RCC 7860 (cell line): ENCODE measurements around the gene HBG1.

Experiments
- DNase-seq: peaks from one replicate; pipeline ENCODE4 v3.0.0-alpha.2; 2015; ENCODE audit warnings: low spot score
- FAIRE-seq: peaks from 2 replicates; lab custom pipeline; 2012; peaks lifted over from hg19 to GRCh38; lab: Jason Lieb, UNC

HBG1 gene

DNA sequence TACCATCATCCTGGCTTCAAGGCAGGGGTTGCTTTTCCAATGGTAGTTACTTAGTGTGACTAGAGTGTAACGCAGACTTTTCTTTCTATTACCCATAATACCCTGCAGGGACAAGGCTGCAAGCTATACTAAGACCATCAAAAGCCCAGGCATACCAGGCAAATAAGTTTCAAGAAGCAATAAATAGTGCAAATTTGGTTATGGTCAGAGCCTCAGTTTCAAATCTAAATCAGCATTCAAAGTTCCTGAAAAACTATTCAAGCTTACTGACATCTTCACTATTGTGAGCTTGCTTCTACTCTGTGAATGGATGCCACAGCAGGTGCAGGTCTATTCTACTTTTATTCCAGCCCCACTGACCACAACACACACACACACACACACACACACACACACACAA, 20.3 kb downstream of the HBG1 start:
- no peak for DNase-seq
- FAIRE-seq, result no peak

DNA sequence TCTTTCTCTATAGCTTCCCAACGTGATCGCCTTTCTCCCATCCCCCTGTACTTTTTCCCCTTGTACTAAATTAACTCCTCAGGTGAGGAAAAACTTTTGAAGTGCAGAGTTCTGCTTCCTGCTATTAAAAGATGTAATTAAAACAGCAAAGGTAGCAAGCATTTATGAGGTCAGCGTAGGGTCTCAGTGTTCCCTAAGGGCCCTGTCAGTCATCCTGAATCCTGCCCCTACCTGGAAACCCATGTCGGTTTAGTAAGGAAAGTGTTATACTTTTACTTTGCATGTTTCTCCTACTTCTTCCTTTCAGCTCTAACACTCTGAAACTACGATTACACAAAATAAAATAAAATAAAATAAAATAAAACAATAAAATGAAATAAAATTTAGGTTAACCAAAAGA, 21.5 kb downstream of the HBG1 start:
- DNase-seq (no peak), FAIRE-seq (no peak)

DNA sequence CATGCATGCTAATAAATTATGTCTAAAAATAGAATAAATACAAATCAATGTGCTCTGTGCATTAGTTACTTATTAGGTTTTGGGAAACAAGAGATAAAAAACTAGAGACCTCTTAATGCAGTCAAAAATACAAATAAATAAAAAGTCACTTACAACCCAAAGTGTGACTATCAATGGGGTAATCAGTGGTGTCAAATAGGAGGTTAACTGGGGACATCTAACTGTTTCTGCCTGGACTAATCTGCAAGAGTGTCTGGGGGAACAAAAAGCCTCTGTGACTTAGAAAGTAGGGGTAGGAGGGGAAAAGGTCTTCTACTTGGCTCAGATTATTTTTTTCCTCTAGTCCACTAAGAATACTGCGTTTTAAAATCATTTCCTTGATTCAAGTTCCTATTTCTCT, 22.0 kb downstream of the HBG1 start:
- no peak for DNase-seq

DNA sequence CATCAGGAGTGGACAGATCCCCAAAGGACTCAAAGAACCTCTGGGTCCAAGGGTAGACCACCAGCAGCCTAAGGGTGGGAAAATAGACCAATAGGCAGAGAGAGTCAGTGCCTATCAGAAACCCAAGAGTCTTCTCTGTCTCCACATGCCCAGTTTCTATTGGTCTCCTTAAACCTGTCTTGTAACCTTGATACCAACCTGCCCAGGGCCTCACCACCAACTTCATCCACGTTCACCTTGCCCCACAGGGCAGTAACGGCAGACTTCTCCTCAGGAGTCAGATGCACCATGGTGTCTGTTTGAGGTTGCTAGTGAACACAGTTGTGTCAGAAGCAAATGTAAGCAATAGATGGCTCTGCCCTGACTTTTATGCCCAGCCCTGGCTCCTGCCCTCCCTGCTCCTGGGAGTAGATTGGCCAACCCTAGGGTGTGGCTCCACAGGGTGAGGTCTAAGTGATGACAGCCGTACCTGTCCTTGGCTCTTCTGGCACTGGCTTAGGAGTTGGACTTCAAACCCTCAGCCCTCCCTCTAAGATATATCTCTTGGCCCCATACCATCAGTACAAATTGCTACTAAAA, 22.8 kb downstream of the HBG1 start, which contains the start of gene HBB:
Gene HBB, minus strand, starts transcription at position 340 of the 579 bp plus-strand sequence. Its CDS starts 50 bp downstream, at position 290.
- no peak for FAIRE-seq
- DNase-seq, result no peak

More for the DNA sequence above, 22.0 kb downstream of the HBG1 start:
- FAIRE-seq, result no peak

DNA sequence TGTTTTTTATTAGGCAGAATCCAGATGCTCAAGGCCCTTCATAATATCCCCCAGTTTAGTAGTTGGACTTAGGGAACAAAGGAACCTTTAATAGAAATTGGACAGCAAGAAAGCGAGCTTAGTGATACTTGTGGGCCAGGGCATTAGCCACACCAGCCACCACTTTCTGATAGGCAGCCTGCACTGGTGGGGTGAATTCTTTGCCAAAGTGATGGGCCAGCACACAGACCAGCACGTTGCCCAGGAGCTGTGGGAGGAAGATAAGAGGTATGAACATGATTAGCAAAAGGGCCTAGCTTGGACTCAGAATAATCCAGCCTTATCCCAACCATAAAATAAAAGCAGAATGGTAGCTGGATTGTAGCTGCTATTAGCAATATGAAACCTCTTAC, 24.2 kb downstream of the HBG1 start:
- FAIRE-seq (no peak), DNase-seq (no peak)

DNA sequence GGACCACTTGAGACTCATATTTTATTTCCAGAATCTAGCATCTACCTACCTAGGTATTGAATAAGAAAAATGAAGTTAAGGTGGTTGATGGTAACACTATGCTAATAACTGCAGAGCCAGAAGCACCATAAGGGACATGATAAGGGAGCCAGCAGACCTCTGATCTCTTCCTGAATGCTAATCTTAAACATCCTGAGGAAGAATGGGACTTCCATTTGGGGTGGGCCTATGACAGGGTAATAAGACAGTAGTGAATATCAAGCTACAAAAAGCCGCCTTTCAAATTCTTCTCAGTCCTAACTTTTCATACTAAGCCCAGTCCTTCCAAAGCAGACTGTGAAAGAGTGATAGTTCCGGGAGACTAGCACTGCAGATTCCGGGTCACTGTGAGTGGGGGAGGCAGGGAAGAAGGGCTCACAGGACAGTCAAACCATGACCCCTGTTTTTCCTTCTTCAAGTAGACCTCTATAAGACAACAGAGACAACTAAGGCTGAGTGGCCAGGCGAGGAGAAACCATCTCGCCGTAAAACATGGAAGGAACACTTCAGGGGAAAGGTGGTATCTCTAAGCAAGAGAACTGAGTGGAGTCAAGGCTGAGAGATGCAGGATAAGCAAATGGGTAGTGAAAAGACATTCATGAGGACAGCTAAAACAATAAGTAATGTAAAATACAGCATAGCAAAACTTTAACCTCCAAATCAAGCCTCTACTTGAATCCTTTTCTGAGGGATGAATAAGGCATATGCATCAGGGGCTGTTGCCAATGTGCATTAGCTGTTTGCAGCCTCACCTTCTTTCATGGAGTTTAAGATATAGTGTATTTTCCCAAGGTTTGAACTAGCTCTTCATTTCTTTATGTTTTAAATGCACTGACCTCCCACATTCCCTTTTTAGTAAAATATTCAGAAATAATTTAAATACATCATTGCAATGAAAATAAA, 24.8 kb downstream of the HBG1 start:
- no peak for FAIRE-seq
- DNase-seq, result no peak

DNA sequence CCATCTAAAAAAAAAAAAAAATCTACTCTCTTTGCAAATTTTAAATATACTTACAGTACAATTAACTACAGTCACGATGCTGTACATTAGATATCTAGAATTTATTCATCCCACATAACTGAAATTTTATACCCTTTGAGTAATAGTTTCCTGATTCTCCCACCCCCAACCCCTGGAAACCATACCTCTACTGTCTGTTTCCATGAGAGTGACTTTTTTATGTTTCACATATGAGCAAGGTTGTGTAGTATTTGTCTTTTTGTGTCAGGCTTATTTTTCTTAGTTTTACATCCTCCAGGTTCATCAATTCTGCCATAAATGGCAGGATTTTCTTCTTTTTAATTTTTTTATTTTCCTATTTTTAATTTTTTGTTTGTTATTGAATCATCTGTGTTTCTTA, 26.0 kb downstream of the HBG1 start:
- no peak for FAIRE-seq
- DNase-seq, result no peak

DNA sequence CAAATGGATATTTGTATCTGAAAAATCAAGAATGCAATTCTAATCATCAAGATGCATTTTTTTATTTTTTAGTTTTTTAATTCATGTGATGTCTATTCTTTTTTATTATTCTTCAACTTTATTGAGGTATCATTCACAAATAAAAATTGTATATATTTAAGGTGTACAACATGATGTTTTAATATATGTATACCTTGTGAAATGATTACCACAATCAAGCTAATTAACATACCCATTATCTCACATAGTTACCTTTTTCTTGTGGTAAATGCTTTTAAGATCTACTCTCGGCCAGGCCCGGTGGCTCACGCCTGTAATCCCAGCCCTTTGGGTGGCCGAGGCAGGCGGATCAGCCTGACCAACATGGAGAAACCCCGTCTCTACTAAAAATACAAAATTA, 26.5 kb downstream of the HBG1 start:
- no peak for FAIRE-seq
- DNase-seq, result no peak

DNA sequence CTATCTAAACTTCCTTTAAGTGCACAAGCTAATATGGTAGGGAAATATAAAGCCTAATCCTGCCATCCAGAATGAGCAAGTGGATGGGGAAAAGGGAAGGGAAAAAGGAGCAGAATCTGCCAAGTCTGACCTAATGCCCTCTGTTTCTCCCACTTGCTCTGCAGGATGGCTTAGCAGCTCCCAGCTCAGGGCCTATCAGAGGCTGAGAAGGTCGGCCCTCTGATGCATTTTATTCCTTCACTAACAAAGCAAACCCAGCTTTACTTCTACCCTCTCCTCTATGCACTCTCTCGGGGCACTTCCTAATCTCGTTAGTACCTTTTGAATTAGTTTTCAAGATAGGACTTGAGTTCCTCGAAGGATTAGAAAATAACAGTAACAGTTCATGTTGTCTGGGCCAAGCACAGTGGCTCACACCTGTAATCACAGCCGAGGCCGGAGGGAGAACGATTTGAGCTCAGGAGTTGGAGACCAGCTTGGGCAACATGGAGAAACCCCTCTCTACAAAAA, 39.2 kb downstream of the HBG1 start:
- FAIRE-seq, result no peak

DNA sequence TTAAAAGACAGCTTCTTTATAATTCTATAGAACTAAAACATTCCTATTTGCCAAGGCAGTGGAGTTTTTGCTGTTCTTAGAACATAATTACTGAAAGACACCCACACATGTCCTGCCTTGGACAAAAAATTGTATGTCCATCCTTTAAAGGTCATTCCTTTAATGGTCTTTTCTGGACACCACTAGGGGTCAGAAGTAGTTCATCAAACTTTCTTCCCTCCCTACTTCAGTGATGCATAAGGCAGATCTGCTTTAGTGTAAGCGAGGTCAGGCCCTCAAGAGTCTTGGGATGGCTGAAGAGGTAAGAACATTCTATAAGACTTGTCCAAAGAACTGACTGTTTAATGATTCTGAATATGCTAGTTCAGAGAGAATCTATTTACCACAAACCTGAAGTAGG, 44.9 kb downstream of the HBG1 start:
- DNase-seq, result peak; percentile 45
- peak; percentile 38 for FAIRE-seq

More for the DNA sequence above, 39.2 kb downstream of the HBG1 start:
- DNase-seq, result no peak

DNA sequence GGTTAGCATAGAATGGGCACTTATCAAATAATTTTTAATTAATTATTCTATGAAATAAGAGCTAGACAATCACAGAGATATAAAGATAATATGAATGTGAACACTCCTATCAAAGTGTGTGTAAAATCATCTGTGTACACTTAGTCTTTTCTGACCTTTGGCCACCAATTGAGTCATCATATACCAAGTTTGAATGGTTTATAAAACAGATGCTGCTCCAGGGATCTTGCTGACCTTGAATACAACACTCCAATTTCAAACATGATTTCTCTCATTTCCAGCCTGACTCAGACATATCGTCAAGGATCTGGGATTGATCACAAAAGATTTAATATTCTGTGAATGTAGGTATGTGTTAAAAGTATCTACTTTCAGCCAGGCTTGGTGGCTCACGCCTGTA, 46.3 kb downstream of the HBG1 start:
- DNase-seq (no peak), FAIRE-seq (no peak)

DNA sequence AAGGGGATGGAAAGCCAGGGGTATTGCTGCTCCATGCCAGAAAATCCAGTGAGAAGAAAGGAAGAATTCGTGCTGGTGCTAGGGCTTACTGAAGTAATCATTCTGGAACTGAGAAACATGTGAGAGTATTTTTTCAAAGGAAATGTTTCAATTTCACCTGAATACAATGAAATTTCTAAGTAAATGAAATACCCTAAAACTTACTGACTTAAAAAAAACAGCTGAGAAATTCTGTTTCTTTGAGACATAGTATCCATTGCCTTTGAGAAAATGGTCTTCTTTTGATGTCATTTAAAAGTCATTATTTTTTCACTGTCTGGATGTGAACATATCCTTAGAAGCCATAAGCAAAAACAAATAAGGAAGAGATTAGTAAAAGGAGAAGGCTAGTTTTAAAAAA, 49.1 kb downstream of the HBG1 start, which contains the start of gene OR51V1:
Gene OR51V1, minus strand, starts transcription at position 101 of the 400 bp plus-strand sequence. Its CDS starts 0 bp downstream, at position 101.
- no peak for DNase-seq
- FAIRE-seq, result no peak

DNA sequence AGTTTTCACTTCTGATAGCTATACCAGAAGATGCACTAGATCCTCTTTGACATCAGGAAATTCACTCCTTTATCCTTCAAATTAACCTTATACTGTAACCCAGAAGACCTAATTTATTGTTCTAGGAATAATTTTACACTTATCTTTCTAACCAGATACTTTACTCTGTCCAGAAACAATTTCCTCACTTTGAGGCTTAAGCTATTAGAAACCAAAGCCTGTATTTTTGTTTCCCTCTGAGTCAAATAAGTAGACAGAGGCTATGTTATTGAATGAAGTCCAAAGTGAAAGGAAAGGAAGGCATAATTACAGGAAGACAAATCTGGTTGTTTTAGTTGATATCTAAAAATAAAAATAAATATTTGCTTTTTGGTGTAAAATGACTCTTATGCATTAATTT, 51.4 kb downstream of the HBG1 start:
- DNase-seq (no peak), FAIRE-seq (no peak)
